GM19452 (cell line): ENCODE measurements around the gene APOL4.
"Not testable (repeated sequence)": the region's sequence is repeated elsewhere in the genome, so short reads cannot be mapped to it uniquely, and the experiment has no call there.

Experiments used
- ATAC-seq: cut with Tn5 transposase; IDR thresholded peaks from one replicate; pipeline ENCODE4 v1.9.1; 2021; ENCODE audit not compliant: unreplicated experiment

The APOL4 gene

GRCh38 chr22:36232715-36233401, 31.2 kb upstream of the APOL4 start:
- no peak for ATAC-seq

- ATAC-seq = not testable (repeated sequence)
These were observed 29.4 kb upstream of the APOL4 start for GRCh38 chr22:36231051-36231450.

GRCh38 chr22:36229649-36230048, 28.0 kb upstream of the APOL4 start:
- not testable (repeated sequence) for ATAC-seq

GRCh38 chr22:36228944-36229343, 27.3 kb upstream of the APOL4 start:
- no peak for ATAC-seq

- not testable (repeated sequence) for ATAC-seq
These were observed 26.8 kb upstream of the APOL4 start for GRCh38 chr22:36228369-36228768.

GRCh38 chr22:36227806-36228205, 26.2 kb upstream of the APOL4 start:
- no peak for ATAC-seq

- no peak for ATAC-seq
These were observed 25.8 kb upstream of the APOL4 start for GRCh38 chr22:36227396-36227795.

GRCh38 chr22:36226189-36226588, 24.6 kb upstream of the APOL4 start:
- ATAC-seq = no peak

GRCh38 chr22:36225333-36225922, 23.8 kb upstream of the APOL4 start:
- ATAC-seq = no peak

- ATAC-seq = no peak
These were observed 22.6 kb upstream of the APOL4 start for GRCh38 chr22:36224245-36224644.

GRCh38 chr22:36223504-36223903, 21.9 kb upstream of the APOL4 start:
- no peak for ATAC-seq

- no peak for ATAC-seq
These were observed 21.4 kb upstream of the APOL4 start for GRCh38 chr22:36222887-36223450.

GRCh38 chr22:36221799-36222751, 20.5 kb upstream of the APOL4 start:
- ATAC-seq = no peak

- ATAC-seq = no peak
These were observed 18.9 kb upstream of the APOL4 start for GRCh38 chr22:36220451-36220921.

- ATAC-seq = no peak
These were observed 17.1 kb upstream of the APOL4 start for GRCh38 chr22:36218648-36219193.

- no peak for ATAC-seq
These were observed 14.4 kb upstream of the APOL4 start for GRCh38 chr22:36215981-36216380.

- ATAC-seq = no peak
These were observed 12.0 kb upstream of the APOL4 start for GRCh38 chr22:36213586-36213985.

- no peak for ATAC-seq
These were observed 11.3 kb upstream of the APOL4 start for GRCh38 chr22:36212901-36213300.

- no peak for ATAC-seq
These were observed 9.7 kb upstream of the APOL4 start for GRCh38 chr22:36211237-36211861.

GRCh38 chr22:36210224-36210623, 8.6 kb upstream of the APOL4 start:
- ATAC-seq = no peak
